ENCODE results near the gene DNER. TPM values are rescaled to one million over a fixed set of nuclear protein-coding genes. Genes with fewer than 3 reads are reported as not detected.
A peak's percentile ranks its signal among the peaks of the same experiment; 100 is the strongest.

DNER gene
- total RNA-seq, 1 experiment from 2014 or later: 0.28 TPM

DNA sequence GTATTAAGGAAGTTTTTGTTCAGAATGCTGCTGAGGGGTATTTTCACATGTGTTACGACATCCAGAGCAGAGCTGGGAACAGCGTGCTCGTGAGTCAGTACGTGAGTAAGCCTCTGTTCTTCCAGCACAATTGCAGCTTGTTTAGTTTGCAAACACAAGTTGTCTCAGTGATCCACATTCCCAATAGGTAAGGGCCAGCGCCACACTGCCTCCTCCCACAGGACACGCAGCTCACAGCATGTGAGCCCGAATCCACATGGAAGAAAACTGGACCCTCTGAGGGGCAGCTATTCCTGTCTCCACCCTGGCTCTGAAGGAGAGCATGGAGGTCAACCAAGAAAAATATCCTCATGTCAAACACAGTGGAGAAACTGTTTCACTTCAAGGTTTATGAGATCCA lies 269.3 kb downstream of the DNER start:
- H3K4me1 ChIP-seq (replicated peaks; ENCODE audit: insufficient read depth): peaks cover 17% of the 10 kb centered on the region
- intact Hi-C loops (cut with micrococcal nuclease; ENCODE audit: unreplicated experiment): loop anchor here (2.0 to 5.0 kb wide), 2 partner anchors 44 to 142 kb away; no protein-coding TSS in a partner anchor
- ChIA-PET POLR2A (ENCODE audit: unreplicated experiment) (interaction anchor here (0.7 kb wide), 1 partner anchor 10 kb away, joined by 8 read pairs; no protein-coding TSS in a partner anchor), CTCF (interaction anchor here (0.6 to 1.0 kb wide), 2 partner anchors 14 to 142 kb away, joined by 3 to 5 read pairs; no protein-coding TSS in a partner anchor)
- H3K9me2 ChIP-seq (ENCODE audit: insufficient read depth): no peaks in the 10 kb centered on the region
- DNase-seq: peak; percentile 56 to 92
- no peaks in the 10 kb centered on the region for H4K20me1 ChIP-seq (ENCODE audit: insufficient read depth)
- H3K9me3 ChIP-seq (ENCODE audit: insufficient read depth, low read depth): no peaks in the 10 kb centered on the region
- H2AFZ ChIP-seq: peak overlapping the region; percentile 75
- H3K27me3 ChIP-seq (ENCODE audit: insufficient read depth, low read depth): no peaks in the 10 kb centered on the region
- H3K36me3 ChIP-seq (ENCODE audit: low read depth): no peaks in the 10 kb centered on the region
- peak overlapping the region; percentile 84 for H3K27ac ChIP-seq
- BruUV-seq (replicated peaks): no TSS peak
- TF ChIP-seq, protein P1, sequence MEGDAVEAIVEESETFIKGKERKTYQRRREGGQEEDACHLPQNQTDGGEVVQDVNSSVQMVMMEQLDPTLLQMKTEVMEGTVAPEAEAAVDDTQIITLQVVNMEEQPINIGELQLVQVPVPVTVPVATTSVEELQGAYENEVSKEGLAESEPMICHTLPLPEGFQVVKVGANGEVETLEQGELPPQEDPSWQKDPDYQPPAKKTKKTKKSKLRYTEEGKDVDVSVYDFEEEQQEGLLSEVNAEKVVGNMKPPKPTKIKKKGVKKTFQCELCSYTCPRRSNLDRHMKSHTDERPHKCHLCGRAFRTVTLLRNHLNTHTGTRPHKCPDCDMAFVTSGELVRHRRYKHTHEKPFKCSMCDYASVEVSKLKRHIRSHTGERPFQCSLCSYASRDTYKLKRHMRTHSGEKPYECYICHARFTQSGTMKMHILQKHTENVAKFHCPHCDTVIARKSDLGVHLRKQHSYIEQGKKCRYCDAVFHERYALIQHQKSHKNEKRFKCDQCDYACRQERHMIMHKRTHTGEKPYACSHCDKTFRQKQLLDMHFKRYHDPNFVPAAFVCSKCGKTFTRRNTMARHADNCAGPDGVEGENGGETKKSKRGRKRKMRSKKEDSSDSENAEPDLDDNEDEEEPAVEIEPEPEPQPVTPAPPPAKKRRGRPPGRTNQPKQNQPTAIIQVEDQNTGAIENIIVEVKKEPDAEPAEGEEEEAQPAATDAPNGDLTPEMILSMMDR (conservative IDR thresholded peaks at IDR 0.05): no peak
- no peak for TF ChIP-seq EZH2 (IDR thresholded peaks at IDR 0.05; ENCODE audit: low read depth)
- H3K79me2 ChIP-seq (ENCODE audit: low read depth): no peaks in the 10 kb centered on the region
- peak overlapping the region; percentile 12; the same call in 1 of the 2 replicates for H3K4me3 ChIP-seq
- H3K4me2 ChIP-seq: peak overlapping the region; percentile 62
- H3F3A ChIP-seq (ENCODE audit: insufficient read depth, low read depth): peaks cover 16% of the 10 kb centered on the region; the same call in 1 of the 2 replicates

DNA sequence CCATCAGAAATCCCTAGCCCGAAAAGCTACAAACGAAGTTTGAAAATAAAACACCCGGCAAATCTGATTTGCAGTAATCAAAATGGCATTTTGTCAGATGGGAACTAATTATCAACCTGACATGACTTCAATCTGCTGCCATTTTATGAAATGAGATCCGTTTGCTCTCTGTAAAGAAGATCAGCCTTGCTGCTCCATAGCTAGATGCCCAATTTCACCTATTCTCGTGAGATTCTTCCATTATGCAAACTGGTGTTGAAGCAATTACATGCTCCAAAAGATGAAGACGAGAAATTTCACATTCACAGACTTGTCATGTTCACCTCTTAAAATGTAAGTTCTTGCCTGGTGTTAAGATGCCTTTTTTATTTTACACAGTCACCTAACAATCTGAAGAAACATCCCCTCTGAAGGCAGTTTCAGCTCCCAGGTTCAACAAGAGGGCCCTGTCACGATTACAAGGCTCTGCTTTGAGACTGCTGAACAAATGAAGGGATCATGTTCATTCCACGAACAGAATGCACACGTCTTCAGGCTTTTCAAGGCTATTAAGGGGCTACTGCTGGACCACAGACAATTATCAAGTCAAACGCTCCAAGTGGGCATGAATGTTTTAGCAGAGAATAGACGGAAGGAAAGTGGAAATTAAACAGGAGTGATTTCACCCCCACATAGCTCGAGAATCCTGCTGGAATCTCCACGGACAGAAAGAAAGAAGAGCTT lies 270.6 kb downstream of the DNER start:
- H3F3A ChIP-seq (ENCODE audit: insufficient read depth, low read depth): peaks cover 16% of the 10 kb centered on the region; the same call in 1 of the 2 replicates
- H4K20me1 ChIP-seq (ENCODE audit: insufficient read depth): no peaks in the 10 kb centered on the region
- no peaks in the 10 kb centered on the region for H3K27me3 ChIP-seq (ENCODE audit: insufficient read depth, low read depth)
- H3K4me2 ChIP-seq: no peak overlapping the region
- peak overlapping the region; percentile 84; the same call in 1 of the 2 replicates for H3K27ac ChIP-seq
- H3K4me3 ChIP-seq: no peak overlapping the region
- no peak for TF ChIP-seq EZH2 (IDR thresholded peaks at IDR 0.05; ENCODE audit: low read depth)
- TF ChIP-seq, protein P1 (conservative IDR thresholded peaks at IDR 0.05): no peak
- H3K9me3 ChIP-seq (ENCODE audit: insufficient read depth, low read depth): no peaks in the 10 kb centered on the region
- H3K9me2 ChIP-seq (ENCODE audit: insufficient read depth): no peaks in the 10 kb centered on the region
- no peaks in the 10 kb centered on the region for H3K79me2 ChIP-seq (ENCODE audit: low read depth)
- H3K36me3 ChIP-seq (ENCODE audit: low read depth): no peaks in the 10 kb centered on the region
- H2AFZ ChIP-seq: no peak overlapping the region
- CTCF ChIA-PET: no interaction called here
- no peak for DNase-seq
- POLR2A ChIA-PET (ENCODE audit: unreplicated experiment): no interaction called here
- H3K4me1 ChIP-seq (replicated peaks; ENCODE audit: insufficient read depth): peaks cover 17% of the 10 kb centered on the region
- intact Hi-C loops (cut with micrococcal nuclease; ENCODE audit: unreplicated experiment): loop anchor here (2.0 to 5.0 kb wide), 2 partner anchors 45 to 419 kb away; no protein-coding TSS in a partner anchor
- no TSS peak for BruUV-seq (replicated peaks)

DNA sequence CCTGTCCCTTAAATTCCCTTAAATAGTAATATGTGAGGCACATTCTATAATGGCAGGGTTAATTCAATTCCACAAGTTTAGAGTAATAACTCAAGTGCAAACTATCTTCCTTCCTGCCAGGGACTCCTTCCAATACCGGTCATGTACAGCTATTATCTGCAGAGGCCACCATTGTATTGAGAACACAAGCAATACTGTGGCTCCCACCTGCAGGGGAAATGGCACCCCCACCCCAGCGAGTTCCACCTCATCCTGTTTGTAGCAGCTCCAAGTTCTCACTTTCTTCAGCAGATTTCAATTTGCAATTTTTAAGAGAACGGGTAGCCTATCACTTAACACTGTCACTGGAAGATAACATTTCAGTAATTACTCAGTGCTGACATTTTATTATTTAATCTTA lies 271.2 kb downstream of the DNER start:
- H3K27ac ChIP-seq: no peak overlapping the region
- no peak overlapping the region for H2AFZ ChIP-seq
- H3K9me3 ChIP-seq (ENCODE audit: insufficient read depth, low read depth): no peaks in the 10 kb centered on the region
- peaks cover 16% of the 10 kb centered on the region; the same call in 1 of the 2 replicates for H3F3A ChIP-seq (ENCODE audit: insufficient read depth, low read depth)
- ChIA-PET CTCF (no interaction called here), POLR2A (ENCODE audit: unreplicated experiment) (no interaction called here)
- H3K27me3 ChIP-seq (ENCODE audit: insufficient read depth, low read depth): no peaks in the 10 kb centered on the region
- no peak for DNase-seq
- no peaks in the 10 kb centered on the region for H3K36me3 ChIP-seq (ENCODE audit: low read depth)
- H3K4me1 ChIP-seq (replicated peaks; ENCODE audit: insufficient read depth): peaks cover 17% of the 10 kb centered on the region
- H3K9me2 ChIP-seq (ENCODE audit: insufficient read depth): no peaks in the 10 kb centered on the region
- intact Hi-C loops (cut with micrococcal nuclease; ENCODE audit: unreplicated experiment): loop anchor here (5.0 kb wide), 1 partner anchor 419 kb away; no protein-coding TSS in a partner anchor
- H4K20me1 ChIP-seq (ENCODE audit: insufficient read depth): no peaks in the 10 kb centered on the region
- BruUV-seq (replicated peaks): no TSS peak
- TF ChIP-seq, protein P1 (conservative IDR thresholded peaks at IDR 0.05): no peak
- TF ChIP-seq EZH2 (IDR thresholded peaks at IDR 0.05; ENCODE audit: low read depth): no peak
- no peak overlapping the region for H3K4me2 ChIP-seq
- H3K4me3 ChIP-seq: no peak overlapping the region
- H3K79me2 ChIP-seq (ENCODE audit: low read depth): no peaks in the 10 kb centered on the region
